HUES48 (cell line): ENCODE measurements around the gene SLC8B1.
A peak's percentile ranks its signal among the peaks of the same experiment; 100 is the strongest.

Source experiments
- H3K27ac ChIP-seq: one replicate; pipeline ENCODE4 v1.7.0; 2013; ENCODE audit warnings: low read depth, low read length, inconsistent platforms
- H3K27me3 ChIP-seq: 2 replicates; pipeline ENCODE4 v1.6.1; 2013; ENCODE audit warnings: mild to moderate bottlenecking, low read length; ENCODE audit not compliant: control insufficient read depth, insufficient read depth
- H3K36me3 ChIP-seq: 2 replicates; pipeline ENCODE4 v1.6.1; 2013; ENCODE audit warnings: low read length; ENCODE audit not compliant: control insufficient read depth, insufficient read depth
- H3K4me1 ChIP-seq: 2 replicates; pipeline ENCODE4 v1.6.1; 2013; ENCODE audit warnings: mild to moderate bottlenecking, low read length; ENCODE audit not compliant: control insufficient read depth, insufficient read depth
- H3K4me3 ChIP-seq: 2 replicates; pipeline ENCODE4 v1.5.1; 2013; ENCODE audit warnings: mild to moderate bottlenecking, low read depth, low read length
- H3K9ac ChIP-seq: 2 replicates; pipeline ENCODE4 v1.6.1; 2013; ENCODE audit warnings: mild to moderate bottlenecking, low read depth, low read length, moderate library complexity
- H3K9me3 ChIP-seq: 2 replicates; pipeline ENCODE4 v1.6.1; 2013; ENCODE audit warnings: low read length; ENCODE audit not compliant: control insufficient read depth, insufficient read depth

SLC8B1 gene

GRCh38 chr12:113318900-113319628 is 15.8 kb downstream of the SLC8B1 start:
- peaks cover 12% of the 10 kb centered on the region for H3K36me3 ChIP-seq
- no peaks in the 10 kb centered on the region for H3K9me3 ChIP-seq
- no peak overlapping the region for H3K9ac ChIP-seq
- no peaks in the 10 kb centered on the region for H3K4me1 ChIP-seq
- H3K27me3 ChIP-seq, result no peaks in the 10 kb centered on the region
- H3K27ac ChIP-seq, result no peak overlapping the region
- H3K4me3 ChIP-seq, result no peak overlapping the region

GRCh38 chr12:113318046-113318656 is 16.8 kb downstream of the SLC8B1 start:
- Histone ChIP-seq H3K27me3 (no peaks in the 10 kb centered on the region), H3K4me3 (no peak overlapping the region), H3K27ac (no peak overlapping the region), H3K9me3 (no peaks in the 10 kb centered on the region), H3K9ac (no peak overlapping the region), H3K4me1 (no peaks in the 10 kb centered on the region), H3K36me3 (peaks cover 12% of the 10 kb centered on the region)

GRCh38 chr12:113317122-113317521 is 17.8 kb downstream of the SLC8B1 start:
- Histone ChIP-seq H3K4me1 (no peaks in the 10 kb centered on the region), H3K4me3 (no peak overlapping the region), H3K9me3 (no peaks in the 10 kb centered on the region), H3K27ac (no peak overlapping the region), H3K36me3 (peaks cover 12% of the 10 kb centered on the region), H3K9ac (no peak overlapping the region), H3K27me3 (no peaks in the 10 kb centered on the region)

- Histone ChIP-seq H3K4me1 (no peaks in the 10 kb centered on the region), H3K9me3 (no peaks in the 10 kb centered on the region), H3K4me3 (no peak overlapping the region), H3K27me3 (no peaks in the 10 kb centered on the region), H3K36me3 (peaks cover 12% of the 10 kb centered on the region), H3K9ac (no peak overlapping the region), H3K27ac (no peak overlapping the region)
Measured at GRCh38 chr12:113316155-113316554, 18.8 kb downstream of the SLC8B1 start.

- no peak overlapping the region for H3K4me3 ChIP-seq
- no peaks in the 10 kb centered on the region for H3K27me3 ChIP-seq
- H3K4me1 ChIP-seq, result no peaks in the 10 kb centered on the region
- peaks cover 12% of the 10 kb centered on the region for H3K36me3 ChIP-seq
- H3K27ac ChIP-seq, result no peak overlapping the region
- no peaks in the 10 kb centered on the region for H3K9me3 ChIP-seq
- H3K9ac ChIP-seq, result no peak overlapping the region
Measured at GRCh38 chr12:113315358-113315757, 19.6 kb downstream of the SLC8B1 start.

- H3K4me1 ChIP-seq, result no peaks in the 10 kb centered on the region
- no peak overlapping the region for H3K27ac ChIP-seq
- no peak overlapping the region for H3K9ac ChIP-seq
- no peak overlapping the region for H3K4me3 ChIP-seq
- peaks cover 12% of the 10 kb centered on the region for H3K36me3 ChIP-seq
- no peaks in the 10 kb centered on the region for H3K9me3 ChIP-seq
- no peaks in the 10 kb centered on the region for H3K27me3 ChIP-seq
Measured at GRCh38 chr12:113314121-113314529, 20.8 kb downstream of the SLC8B1 start.

GRCh38 chr12:113310489-113310888 is 24.4 kb downstream of the SLC8B1 start:
- Histone ChIP-seq H3K4me1 (no peaks in the 10 kb centered on the region), H3K36me3 (peaks cover 7% of the 10 kb centered on the region), H3K27me3 (no peaks in the 10 kb centered on the region), H3K9me3 (no peaks in the 10 kb centered on the region), H3K9ac (no peak overlapping the region), H3K27ac (no peak overlapping the region), H3K4me3 (no peak overlapping the region)

GRCh38 chr12:113306382-113306781 is 28.5 kb downstream of the SLC8B1 start:
- Histone ChIP-seq H3K9me3 (no peaks in the 10 kb centered on the region), H3K36me3 (peaks cover 7% of the 10 kb centered on the region), H3K27me3 (no peaks in the 10 kb centered on the region), H3K4me1 (no peaks in the 10 kb centered on the region; the same call in 1 of the 2 replicates), H3K4me3 (no peak overlapping the region), H3K9ac (no peak overlapping the region), H3K27ac (no peak overlapping the region)

- Histone ChIP-seq H3K4me3 (no peak overlapping the region), H3K27ac (no peak overlapping the region), H3K9ac (no peak overlapping the region), H3K36me3 (peaks cover 7% of the 10 kb centered on the region), H3K4me1 (no peaks in the 10 kb centered on the region; the same call in 1 of the 2 replicates), H3K27me3 (no peaks in the 10 kb centered on the region), H3K9me3 (no peaks in the 10 kb centered on the region)
Measured at GRCh38 chr12:113305281-113305856, 29.5 kb downstream of the SLC8B1 start.

GRCh38 chr12:113302886-113303640 is 31.8 kb downstream of the SLC8B1 start:
- Histone ChIP-seq H3K9me3 (no peaks in the 10 kb centered on the region), H3K4me3 (no peak overlapping the region), H3K4me1 (peaks cover 9% of the 10 kb centered on the region; the same call in 1 of the 2 replicates), H3K36me3 (peaks cover 7% of the 10 kb centered on the region; the same call in 1 of the 2 replicates), H3K27me3 (no peaks in the 10 kb centered on the region), H3K27ac (peak overlapping the region; percentile 25), H3K9ac (no peak overlapping the region)
